MM.1S (cell line): ENCODE results near the gene ZBTB22.

ENCODE experiments used
- DNase-seq: peaks from one replicate; pipeline ENCODE4 v3.0.0-alpha.2; 2015
- H2AFZ ChIP-seq: fragments of 300-600 bp; sonication (generic); 2 replicates; pipeline ENCODE4 v1.6.0; 2016; ENCODE audit warnings: antibody characterized with exemption, low read length
- H3F3A ChIP-seq: fragments of 300-600 bp; sonication (generic); 2 replicates; pipeline ENCODE4 v1.6.1; 2016; ENCODE audit warnings: mild to moderate bottlenecking, antibody characterized with exemption, low read length, moderate library complexity, mixed read lengths; ENCODE audit not compliant: insufficient read depth
- H3K27ac ChIP-seq: fragments of 300-600 bp; sonication (generic); 2 replicates; pipeline ENCODE4 v1.5.1; 2016; ENCODE audit warnings: mild to moderate bottlenecking, low read length
- H3K27me3 ChIP-seq: fragments of 300-600 bp; sonication (generic); replicated peaks from 2 replicates; pipeline ENCODE4 v1.6.0; 2016; ENCODE audit warnings: low read length; ENCODE audit not compliant: insufficient read depth
- H3K36me3 ChIP-seq: fragments of 300-600 bp; sonication (generic); replicated peaks from 2 replicates; pipeline ENCODE4 v1.6.1; 2016; ENCODE audit warnings: mild to moderate bottlenecking, low read length, mixed read lengths; ENCODE audit not compliant: insufficient read depth
- H3K4me1 ChIP-seq: fragments of 300-600 bp; sonication (generic); 2 replicates; pipeline ENCODE4 v1.6.1; 2016; ENCODE audit warnings: low read length, mixed read lengths
- H3K4me2 ChIP-seq: fragments of 300-600 bp; sonication (generic); 2 replicates; pipeline ENCODE4 v1.6.0; 2016; ENCODE audit warnings: low read depth, low read length
- H3K4me3 ChIP-seq: fragments of 300-600 bp; sonication (generic); 2 replicates; pipeline ENCODE4 v1.5.1; 2016; ENCODE audit warnings: low read length, mixed read lengths
- H3K79me2 ChIP-seq: fragments of 300-600 bp; sonication (generic); 2 replicates; pipeline ENCODE4 v1.6.1; 2016; ENCODE audit warnings: mixed run types, low read length, mixed read lengths
- H3K9ac ChIP-seq: fragments of 300-600 bp; sonication (generic); 2 replicates; pipeline ENCODE4 v1.6.1; 2016; ENCODE audit warnings: low read length, mixed read lengths
- H3K9me2 ChIP-seq: fragments of 300-600 bp; sonication (generic); replicated peaks from 2 replicates; pipeline ENCODE4 v1.6.1; 2016; ENCODE audit warnings: mild to moderate bottlenecking, low read length, mixed read lengths; ENCODE audit not compliant: insufficient read depth
- H3K9me3 ChIP-seq: fragments of 300-600 bp; sonication (generic); replicated peaks from 2 replicates; pipeline ENCODE4 v1.6.1; 2016; ENCODE audit warnings: mild to moderate bottlenecking, low read length, mixed read lengths; ENCODE audit not compliant: insufficient read depth
- H4K20me1 ChIP-seq: fragments of 300-600 bp; sonication (generic); 2 replicates; pipeline ENCODE4 v1.6.1; 2016; ENCODE audit warnings: mild to moderate bottlenecking, low read length, moderate library complexity, mixed read lengths; ENCODE audit not compliant: insufficient read depth
- EZH2 ChIP-seq: fragments of 300-600 bp; sonication (generic); optimal IDR thresholded peaks from 2 replicates; pipeline ENCODE3; 2017; ENCODE audit warnings: low read depth, mild to moderate bottlenecking, antibody characterized with exemption, low read length, mixed read lengths
- EZH2phosphoT487 ChIP-seq: fragments of 300-600 bp; sonication (generic); IDR thresholded peaks from 2 replicates; pipeline ENCODE4 v1.6.1; 2018; ENCODE audit warnings: antibody characterized with exemption, low read length
- TF ChIP-seq, protein P1 (sequence below): fragments of 300-600 bp; sonication (generic); IDR thresholded peaks from 2 replicates; pipeline ENCODE4 v1.5.1; 2016; ENCODE audit warnings: antibody characterized with exemption, low read length, mixed read lengths

ZBTB22 gene

GRCh38 chr6:33335916-33336315 lies 18.4 kb upstream of the ZBTB22 start:
- Histone ChIP-seq H3F3A (no peaks in the 10 kb centered on the region), H3K4me1 (no peaks in the 10 kb centered on the region), H3K36me3 (no peaks in the 10 kb centered on the region), H3K27ac (no peak overlapping the region), H2AFZ (no peak overlapping the region), H3K4me3 (no peak overlapping the region), H3K9ac (no peak overlapping the region), H3K9me2 (no peaks in the 10 kb centered on the region), H4K20me1 (no peaks in the 10 kb centered on the region), H3K27me3 (no peaks in the 10 kb centered on the region), H3K4me2 (no peak overlapping the region), H3K79me2 (no peaks in the 10 kb centered on the region), H3K9me3 (no peaks in the 10 kb centered on the region)
- TF ChIP-seq, protein P1, sequence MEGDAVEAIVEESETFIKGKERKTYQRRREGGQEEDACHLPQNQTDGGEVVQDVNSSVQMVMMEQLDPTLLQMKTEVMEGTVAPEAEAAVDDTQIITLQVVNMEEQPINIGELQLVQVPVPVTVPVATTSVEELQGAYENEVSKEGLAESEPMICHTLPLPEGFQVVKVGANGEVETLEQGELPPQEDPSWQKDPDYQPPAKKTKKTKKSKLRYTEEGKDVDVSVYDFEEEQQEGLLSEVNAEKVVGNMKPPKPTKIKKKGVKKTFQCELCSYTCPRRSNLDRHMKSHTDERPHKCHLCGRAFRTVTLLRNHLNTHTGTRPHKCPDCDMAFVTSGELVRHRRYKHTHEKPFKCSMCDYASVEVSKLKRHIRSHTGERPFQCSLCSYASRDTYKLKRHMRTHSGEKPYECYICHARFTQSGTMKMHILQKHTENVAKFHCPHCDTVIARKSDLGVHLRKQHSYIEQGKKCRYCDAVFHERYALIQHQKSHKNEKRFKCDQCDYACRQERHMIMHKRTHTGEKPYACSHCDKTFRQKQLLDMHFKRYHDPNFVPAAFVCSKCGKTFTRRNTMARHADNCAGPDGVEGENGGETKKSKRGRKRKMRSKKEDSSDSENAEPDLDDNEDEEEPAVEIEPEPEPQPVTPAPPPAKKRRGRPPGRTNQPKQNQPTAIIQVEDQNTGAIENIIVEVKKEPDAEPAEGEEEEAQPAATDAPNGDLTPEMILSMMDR: no peak
- TF ChIP-seq EZH2: no peak
- no peak for TF ChIP-seq EZH2phosphoT487
- DNase-seq: no peak

DNA sequence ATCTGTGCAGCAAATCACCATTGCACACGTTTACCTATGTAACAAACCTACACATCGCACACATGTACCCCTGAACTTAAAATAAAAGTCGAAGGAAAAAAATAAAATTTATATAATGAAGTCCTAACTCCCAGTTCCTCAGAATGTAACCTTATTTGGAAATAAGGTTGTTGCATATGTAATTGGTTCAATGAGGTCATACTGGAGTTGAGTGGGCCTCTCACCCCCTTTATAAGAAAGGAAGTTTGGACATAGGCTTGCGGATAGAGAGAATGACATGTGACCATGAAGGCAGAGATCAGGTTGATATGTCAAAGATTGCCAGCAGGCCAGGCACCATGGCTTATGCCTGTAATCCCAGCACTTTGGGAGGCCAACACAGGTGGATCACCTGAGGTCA lies 16.1 kb upstream of the ZBTB22 start:
- H3K4me1 ChIP-seq: no peaks in the 10 kb centered on the region
- H3K4me3 ChIP-seq: no peak overlapping the region
- DNase-seq: no peak
- H3K79me2 ChIP-seq: no peaks in the 10 kb centered on the region
- no peaks in the 10 kb centered on the region for H3F3A ChIP-seq
- H4K20me1 ChIP-seq: no peaks in the 10 kb centered on the region
- H3K27me3 ChIP-seq: no peaks in the 10 kb centered on the region
- no peak overlapping the region for H3K4me2 ChIP-seq
- no peak overlapping the region for H3K27ac ChIP-seq
- H3K9ac ChIP-seq: no peak overlapping the region
- H3K9me3 ChIP-seq: no peaks in the 10 kb centered on the region
- no peak overlapping the region for H2AFZ ChIP-seq
- H3K9me2 ChIP-seq: no peaks in the 10 kb centered on the region
- no peaks in the 10 kb centered on the region for H3K36me3 ChIP-seq
- TF ChIP-seq, protein P1: no peak
- no peak for TF ChIP-seq EZH2phosphoT487
- TF ChIP-seq EZH2: no peak

GRCh38 chr6:33330736-33331135 lies 13.2 kb upstream of the ZBTB22 start:
- no peak overlapping the region for H3K4me2 ChIP-seq
- H3K79me2 ChIP-seq: no peaks in the 10 kb centered on the region
- no peaks in the 10 kb centered on the region for H3K4me1 ChIP-seq
- H4K20me1 ChIP-seq: no peaks in the 10 kb centered on the region
- no peak overlapping the region for H3K27ac ChIP-seq
- H3F3A ChIP-seq: no peaks in the 10 kb centered on the region
- H2AFZ ChIP-seq: no peak overlapping the region
- H3K27me3 ChIP-seq: no peaks in the 10 kb centered on the region
- H3K9ac ChIP-seq: no peak overlapping the region
- H3K9me3 ChIP-seq: no peaks in the 10 kb centered on the region
- DNase-seq: no peak
- no peaks in the 10 kb centered on the region for H3K36me3 ChIP-seq
- H3K4me3 ChIP-seq: no peak overlapping the region
- no peaks in the 10 kb centered on the region for H3K9me2 ChIP-seq
- TF ChIP-seq EZH2 (no peak), EZH2phosphoT487 (no peak)
- TF ChIP-seq, protein P1: no peak
